Fibroblast of skin of abdomen (primary cell): ENCODE data around the gene CDK10.
"Not testable (repeated sequence)": the region's sequence is repeated elsewhere in the genome, so short reads cannot be mapped to it uniquely, and the experiment has no call there.

Experiments used
- DNase-seq: peaks from one replicate; pipeline ENCODE4 v3.0.0-alpha.2; 2013

The CDK10 gene

DNA sequence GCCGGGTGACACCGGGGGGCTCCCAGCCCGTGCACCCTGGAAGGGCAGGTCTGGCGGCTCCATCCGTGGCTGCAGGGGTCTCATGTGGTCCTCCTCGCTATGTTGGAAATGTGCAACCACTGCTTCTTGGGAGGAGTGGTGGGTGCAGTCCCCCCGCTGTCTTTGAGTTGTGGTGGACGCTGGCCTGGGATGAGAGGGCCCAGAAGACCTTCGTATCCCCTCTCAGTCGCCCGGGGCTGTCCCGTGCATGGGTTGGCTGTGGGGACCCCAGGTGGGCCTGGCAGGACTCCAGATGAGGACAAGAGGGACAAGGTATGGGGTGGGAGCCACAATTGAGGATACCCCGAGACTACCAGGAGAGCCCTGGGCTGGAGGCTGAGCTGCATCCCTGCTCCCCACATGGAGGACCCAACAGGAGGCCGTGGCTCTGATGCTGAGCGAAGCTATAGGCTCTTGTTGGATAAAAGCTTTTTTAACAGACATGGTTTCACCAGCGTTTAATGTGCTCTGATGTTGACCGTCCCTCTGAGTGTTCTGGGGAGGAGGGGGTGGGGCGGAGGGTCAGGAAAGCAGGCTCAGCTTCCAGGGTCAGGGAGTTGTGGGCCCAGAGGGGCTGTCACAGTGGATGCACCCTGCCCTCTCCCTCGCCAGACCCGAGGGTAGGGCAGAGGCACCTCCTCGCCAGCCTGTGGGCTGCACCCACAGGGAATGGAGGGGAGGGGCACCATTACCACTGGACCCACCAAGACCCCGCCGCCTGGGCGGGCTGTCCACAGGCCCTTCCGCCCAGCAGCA, 9.6 kb downstream of the CDK10 start:
- DNase-seq: no peak

DNA sequence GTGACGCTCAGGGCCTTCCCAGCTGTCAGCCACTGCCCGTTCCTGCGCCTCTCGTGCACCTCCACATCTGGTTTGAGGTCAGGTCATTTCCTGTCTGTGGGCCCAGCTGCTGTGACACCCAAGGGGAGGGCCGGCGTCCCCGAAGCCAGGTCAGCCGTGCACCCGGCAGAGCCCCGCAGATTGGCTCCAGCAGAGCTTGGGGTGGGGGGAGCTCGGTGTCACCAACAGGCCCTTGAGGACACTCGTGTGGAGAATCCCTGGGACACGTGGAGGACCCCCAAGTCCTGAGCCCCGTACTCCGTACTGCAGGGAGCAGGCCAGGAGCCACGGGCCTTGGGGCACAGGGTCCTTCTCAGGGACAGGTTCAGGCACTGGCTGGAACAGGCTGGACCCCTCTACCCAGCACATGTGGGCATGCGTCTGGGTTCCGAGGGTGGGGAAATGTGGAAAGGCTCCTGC, 10.2 kb downstream of the CDK10 start:
- DNase-seq: no peak

DNA sequence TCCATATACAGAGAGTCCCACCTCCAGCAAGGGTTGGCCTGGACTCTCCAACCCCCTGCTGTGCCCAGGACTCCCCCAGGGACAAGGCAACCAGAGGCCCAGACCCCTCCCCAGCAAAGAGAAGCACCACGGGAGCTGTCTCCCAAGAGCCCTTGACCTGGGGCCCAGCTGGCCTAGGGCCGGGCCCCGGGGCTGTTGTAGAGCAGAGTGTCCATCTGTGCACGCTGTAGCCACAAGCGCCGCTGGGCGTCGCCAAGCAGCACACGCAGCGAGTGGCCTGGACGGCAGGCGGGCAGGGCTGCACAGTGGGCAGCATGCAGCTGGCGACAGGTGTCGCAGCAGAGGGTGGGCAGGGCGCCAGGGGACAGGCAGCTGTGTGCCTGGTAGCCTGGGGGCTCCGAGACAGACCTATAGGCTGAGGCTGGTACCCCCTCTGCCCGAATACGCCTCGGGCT, 10.7 kb downstream of the CDK10 start:
- no peak for DNase-seq

DNA sequence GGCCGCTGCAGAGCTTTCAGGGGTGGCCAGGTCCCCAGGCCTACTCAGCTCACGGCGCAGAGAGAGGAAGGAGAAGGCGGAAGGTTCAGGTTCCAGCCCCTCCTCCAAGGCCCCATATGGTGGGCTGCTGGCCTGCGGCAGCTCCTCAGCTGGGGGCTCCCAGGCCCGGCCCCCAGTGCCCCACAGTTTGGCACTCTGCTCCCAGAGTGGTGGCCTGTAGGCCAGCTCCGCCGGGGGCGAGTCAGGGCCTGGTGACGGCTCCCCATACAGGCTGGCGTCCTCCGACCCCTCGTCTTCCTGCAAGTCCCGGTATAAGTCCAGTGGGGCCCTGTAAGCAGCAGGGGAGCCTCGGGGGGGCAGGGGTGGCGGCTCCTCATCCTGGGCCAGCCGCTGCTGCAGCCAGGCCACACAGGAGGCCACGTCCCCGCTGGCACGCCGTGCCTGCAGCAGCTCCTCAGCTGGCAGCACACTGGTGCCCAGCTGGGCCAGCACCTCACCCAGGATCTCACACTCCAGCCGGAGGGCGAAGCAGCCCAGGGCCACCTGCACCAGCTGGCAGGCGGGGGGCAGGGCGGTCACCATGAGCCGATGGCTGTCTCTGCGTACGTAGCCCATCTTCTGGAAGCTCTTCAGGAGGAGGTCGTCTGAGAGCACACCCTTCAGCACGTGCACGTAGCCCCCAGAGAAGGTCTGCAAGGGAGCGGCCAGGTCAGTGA, 11.3 kb downstream of the CDK10 start:
- DNase-seq: no peak

DNA sequence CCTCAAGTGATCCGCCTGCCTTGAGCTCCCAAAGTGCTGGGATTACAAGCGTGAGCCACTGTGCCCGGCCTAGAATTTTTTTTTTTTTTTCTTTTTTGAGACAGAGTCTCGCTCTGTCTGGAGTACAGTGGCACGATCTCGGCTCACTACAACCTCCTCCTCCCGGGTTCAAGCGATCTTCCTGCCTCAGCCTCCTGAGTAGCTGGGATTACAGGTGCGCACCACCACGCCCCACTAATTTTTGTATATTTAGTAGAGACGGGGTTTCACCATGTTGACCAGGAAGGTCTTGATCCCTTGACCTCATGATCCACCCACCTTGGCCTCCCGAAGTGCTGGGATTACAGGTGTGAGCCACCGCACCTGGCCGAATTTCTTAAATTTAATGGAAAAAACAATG, 12.2 kb downstream of the CDK10 start:
- DNase-seq: not testable (repeated sequence)

DNA sequence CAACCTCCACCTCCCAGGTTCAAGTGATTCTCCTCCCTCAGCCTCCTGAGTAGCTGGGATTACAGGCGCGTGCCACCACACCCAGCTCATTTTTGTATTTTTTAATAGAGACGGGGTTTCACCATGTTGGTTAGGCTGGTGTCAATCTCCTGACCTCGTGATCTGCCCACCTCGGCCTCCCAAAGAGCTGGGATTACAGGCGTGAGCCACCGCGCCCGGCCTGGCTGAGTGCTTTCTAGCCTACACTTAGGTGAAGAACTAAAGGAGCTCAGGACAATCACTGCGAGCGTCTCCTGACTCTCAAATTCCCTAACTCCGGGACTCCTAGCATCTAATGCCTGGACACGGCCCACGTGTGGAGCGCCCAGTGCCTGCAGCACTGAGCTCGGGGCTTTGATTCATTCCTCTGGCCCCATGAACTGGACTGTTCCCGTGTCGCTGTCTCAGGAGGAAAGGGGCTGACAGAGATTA, 13.2 kb downstream of the CDK10 start:
- DNase-seq: not testable (repeated sequence)

DNA sequence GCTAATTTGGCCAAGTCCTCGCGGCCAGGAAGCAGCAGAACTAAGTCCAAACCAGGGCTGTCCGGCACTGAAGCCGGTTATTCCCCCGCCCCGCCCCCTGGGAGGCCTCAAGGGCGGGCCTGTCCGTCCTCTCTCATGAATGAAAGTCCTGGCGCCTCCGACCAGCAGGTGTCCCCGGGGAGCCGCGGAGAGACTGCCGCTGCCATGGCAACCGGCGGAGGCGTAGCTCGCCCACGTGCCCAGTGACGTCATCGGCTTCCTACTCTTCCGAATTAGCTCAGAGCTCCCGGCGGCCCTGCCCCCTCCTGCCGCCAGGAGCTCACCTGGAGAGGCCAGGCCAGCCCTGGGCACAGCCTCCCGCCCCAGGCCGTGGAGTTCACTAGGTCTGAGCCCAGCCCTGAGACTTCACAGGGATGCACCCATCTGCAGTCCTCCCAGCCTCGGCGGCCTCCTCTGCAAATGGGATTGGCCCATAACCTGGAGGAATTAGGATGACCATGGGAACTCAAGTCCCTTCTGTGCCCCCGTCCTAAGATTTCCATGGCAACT, 13.7 kb downstream of the CDK10 start:
- peak; percentile 97 for DNase-seq

DNA sequence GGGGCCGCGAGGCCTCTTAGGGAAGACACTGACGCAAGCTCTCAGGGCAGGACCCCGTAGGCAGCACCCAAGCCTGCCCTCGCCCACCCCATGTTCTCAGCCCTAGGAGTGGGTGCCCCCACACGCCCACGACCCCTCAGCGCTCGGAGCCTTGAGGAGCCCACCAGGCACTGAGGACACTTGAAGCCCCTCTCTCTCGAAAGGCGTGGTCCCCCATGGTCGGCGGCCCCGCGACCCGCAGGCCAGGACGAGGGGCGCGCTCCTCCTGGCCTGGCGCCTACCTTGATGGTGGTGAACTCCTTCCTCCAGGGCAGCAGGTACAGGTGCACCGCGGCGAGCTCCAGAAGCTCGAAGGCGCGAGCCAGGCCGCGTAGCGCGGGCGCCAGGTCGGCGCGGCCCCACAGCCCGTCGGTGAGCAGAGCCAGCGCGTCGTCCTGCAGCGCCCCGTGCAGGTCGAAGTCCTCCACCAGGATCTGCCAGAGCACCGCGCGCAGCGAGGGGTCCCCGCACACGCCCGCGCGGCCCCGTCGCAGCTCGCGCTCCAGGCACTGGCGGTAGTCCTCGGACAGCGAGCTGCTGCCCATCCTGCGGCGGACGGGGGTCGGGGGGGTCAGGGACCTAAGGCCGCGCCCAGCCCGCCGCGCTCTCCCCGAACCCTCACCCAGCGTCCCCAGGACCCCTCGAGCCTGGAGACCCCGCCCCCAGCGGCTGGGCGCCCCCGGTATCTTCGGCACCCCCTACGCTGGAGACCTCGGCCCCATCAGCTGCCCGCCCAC, 14.3 kb downstream of the CDK10 start:
- DNase-seq: no peak

DNA sequence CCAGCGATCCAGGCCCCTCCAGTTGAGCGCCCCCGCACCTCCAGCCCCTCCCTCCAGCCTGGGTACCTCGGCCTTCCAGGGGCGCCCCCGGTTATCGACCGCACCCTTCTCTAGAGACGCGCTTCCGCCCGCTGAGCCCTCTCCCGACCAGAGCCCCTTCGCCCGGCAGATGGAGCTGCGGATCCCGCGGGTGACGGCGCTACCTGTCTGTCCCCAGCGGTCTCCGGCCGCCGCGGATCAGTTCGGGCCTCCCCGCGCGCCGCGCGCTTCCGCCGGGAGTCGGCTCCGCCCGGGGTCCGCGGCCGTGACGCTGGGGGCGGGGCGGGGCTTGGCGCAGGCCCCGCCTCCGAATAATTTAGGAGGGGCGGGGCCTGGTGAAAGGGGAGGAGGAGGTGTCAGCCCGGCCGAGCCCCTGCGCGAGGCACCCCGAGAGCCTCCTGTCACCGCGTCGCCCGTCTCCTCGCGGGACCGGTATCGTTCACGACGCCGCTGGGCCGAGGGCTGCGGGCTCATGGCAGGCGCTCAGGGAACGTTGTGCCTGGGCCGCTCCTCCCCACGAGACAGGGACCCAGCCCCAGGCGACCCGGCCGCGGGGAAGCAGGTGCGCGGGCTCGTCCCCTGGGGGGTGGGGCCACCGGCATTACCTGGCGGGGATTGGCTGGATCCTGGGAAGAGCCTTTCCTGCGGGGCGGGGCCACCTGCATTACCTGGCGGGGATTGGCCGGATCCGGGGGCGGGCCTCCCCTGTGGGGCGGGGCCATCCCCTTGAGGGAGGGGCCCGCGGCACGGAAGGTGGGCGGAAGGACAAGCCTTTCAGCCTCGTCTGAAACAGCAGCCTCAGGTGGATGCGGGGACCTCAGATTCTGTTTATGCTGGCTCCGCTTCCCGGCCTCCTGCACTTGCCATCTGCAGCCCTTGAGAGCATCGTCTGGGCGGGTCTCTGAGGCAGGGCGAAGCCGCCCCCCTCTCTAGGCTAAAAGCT, 15.2 kb downstream of the CDK10 start, which contains the start of gene SPATA2L:
Gene SPATA2L (minus strand): TSS at position 281 of the 982 bp plus-strand sequence. CDS start 473 bp downstream, outside the sequence.
- DNase-seq: peak; percentile 71

DNA sequence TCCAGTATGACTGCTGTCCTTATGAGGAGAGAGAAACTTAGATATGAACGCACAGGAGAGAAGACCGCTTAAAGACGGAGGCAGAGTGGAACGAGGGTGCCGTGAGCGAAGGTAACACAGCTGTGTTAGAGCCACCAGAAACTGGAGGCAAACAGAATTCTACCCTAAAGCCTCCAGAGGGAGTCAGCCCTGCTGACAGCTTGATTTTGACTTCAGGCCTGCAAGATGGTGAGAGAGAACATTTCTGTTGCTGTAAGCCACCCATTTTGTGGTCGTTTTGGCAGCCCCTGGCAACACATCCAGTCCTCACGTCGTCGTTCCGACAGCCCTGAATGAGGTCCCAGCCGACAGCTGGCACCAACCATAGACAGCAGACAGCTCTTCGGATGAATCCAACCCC, 17.8 kb downstream of the CDK10 start:
- no peak for DNase-seq

DNA sequence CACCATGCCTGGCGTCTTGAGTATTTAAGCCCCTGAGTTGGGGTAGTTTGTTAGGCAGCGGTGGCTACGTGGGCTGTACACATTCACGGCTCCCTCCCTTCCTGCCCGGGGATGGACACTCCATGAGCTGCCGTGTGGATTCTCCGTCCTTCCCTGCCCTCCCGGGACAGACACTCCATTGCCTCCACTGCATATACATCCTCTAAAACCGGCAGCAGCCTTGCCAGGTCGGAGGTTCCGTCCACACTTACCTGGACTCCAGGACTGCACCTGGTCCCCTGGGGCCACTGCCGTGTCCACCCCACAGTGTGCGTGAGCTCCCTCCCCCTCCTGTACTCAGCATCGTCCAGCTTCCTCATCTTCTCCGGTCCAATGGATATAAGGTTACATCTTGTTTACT, 18.5 kb downstream of the CDK10 start:
- no peak for DNase-seq

DNA sequence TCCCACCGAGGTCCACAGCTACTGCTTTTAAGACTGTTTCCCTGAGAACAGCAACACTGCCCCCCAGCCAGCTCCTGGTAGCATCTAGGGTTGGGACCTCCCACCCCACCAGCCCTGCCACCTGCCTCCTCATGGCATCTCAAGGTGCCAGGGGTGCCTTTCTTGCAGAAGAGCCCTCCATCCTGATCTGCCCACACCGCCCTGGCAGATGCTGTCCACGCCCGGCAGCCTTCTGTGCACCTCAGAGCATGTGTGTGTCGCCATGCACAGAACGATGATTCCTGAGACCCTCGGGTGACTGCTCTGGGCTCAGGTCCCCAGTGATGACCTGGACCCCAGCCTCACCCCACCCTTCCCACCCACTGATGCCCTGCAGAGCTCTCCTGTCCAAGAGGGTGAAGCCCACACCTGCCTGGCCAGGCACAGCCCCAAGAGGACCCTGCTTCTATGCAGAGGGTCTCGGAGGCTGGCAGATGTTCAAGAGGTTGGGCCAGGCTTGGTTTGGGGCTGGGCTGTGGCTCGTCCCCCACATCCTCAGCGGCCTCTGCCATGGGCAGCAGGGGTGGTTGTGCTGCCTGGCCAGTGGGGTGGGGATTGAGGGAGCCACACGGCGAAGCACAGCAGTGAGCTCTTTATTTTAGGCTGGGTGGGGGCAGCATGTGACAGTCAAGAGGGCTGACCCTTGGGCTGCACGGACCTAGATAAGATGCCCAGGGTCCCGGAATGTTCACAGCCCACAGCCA, 20.2 kb downstream of the CDK10 start:
- DNase-seq: no peak

DNA sequence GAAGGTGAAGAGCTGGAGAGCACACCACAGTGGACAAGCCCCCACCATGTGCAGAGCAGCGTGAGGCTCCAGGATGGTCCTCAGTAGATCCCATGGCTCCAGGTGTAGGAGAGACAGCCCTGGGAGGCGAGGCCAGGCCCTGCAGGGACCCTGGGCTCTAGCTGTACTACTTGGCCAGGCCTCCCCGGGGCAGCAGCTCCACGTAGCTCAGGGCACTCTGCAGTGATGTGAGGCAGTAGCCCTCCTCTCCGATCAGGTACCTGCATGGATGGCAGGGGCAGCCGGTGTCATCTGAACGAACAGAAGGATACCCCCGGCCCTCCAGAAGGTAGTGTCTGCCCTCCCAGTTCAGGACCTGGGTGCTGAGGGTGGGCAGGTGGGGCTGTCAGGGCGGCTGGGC, 21.2 kb downstream of the CDK10 start:
- no peak for DNase-seq

DNA sequence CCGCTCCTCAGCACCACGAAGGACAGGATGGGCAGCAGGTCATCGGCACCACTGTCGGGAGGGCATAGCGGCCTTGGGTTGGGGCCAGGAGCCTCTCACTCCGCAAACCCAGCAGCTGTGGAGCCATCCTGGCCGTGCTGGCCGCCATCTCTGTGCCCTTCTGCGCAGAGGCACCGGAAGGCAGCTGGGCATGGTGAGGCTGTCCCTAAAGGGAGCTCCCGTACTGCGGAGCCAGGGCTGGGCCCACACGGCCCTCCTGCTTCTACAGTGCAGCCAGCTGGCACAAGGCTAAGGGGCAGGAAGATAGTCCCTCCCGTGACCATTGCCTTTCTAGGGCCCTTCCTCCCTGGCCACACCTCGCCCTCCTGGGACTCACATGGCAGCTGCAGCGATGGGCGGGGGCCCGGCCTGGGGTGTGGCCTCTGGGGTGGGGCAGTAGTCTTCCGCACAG, 22.0 kb downstream of the CDK10 start:
- no peak for DNase-seq

DNA sequence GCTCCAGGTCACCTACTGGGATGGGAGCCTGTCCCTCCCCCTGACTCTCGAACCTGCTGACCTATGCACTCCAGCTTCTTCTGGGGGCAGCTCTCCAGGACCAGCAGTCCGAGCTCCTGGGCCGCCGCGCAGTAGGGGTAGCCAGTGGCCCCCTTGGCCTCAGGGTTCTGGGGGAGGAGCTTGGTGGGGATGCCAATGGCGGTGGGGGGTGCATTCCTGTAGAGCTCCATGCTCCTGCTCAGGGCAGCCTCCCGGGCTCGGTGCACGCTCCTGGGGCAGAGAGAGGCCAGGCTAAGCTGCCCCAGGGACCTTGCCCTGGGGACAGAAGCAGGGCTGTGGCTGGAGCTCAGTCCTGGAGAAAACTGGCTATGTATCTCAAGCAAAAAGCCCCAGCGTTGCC, 22.7 kb downstream of the CDK10 start:
- no peak for DNase-seq

DNA sequence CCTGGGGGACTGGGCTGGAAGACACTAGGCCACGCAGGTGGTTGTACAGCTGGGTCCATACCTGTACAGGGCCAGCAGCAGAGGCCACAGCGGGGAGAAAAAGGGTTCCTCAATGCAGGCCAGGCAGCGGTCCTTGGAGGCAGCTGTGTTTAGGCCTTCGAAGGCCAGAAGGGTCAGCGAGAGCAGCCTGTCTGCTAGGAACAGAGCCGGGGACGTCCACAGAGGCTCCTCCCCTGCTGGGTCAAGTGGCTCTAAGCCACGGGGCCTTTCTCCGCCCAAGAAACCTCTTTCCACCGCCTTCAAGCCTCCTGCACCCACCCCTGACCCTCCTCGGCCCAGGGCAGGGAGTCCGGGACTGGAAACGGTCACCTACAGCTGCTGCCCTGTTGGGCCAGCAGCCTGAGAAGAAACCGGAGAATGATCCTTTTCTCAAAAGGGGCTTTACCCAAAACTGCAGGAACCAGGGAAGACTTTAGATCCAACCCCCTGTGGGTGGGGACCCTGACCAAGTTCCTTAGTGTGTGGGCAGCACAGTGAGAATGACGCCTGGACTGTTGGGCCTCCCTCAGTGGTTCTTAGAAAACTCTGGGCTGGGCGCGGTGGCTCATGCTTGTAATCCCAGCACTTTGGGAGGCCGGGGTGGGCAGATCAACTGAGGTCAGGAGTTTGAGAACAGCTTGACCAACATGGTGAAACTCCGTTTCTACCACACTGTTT, 23.4 kb downstream of the CDK10 start:
- DNase-seq: no peak

DNA sequence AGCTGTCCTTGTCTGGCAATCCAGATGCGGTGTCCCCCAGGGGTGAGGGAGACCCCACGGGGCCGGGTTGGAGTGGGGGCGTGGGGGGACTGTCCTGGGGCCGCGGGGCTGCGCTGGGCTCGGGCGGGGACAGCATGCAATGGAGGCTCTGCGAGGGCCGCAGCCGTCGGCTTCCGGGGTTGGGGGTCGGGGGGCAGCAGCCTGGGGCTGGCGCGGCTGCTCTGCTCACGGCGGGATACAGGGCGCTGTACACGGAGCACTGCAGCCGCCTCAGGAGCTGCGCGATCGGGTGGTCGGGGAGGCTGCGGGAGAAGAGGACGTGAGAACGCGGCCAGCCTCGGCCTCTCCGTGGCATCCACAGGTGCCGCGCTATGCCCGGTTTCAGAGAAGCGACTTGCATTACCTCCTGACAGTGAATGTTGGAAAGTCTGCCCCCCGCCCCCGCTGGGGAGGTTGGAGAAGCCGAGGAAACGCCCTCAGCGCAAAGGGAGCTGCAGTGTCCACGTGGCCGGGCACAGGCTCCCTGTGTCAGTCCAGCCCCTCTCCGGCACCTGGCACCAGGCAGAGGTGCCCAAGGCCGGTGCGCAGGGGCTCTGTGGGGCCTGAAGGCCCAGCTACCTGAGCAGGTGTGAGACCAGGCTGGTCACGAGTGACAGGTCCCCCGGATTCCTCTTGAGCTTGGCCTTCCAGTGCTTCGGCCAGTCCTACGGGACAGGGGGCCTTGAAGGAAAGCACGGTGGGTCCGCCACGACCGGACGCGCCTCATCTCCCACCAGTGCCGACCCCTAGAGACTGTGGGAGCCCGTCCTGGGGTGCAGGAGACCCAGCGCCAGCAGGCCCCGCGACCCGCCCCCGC, 24.4 kb downstream of the CDK10 start:
- DNase-seq: no peak

DNA sequence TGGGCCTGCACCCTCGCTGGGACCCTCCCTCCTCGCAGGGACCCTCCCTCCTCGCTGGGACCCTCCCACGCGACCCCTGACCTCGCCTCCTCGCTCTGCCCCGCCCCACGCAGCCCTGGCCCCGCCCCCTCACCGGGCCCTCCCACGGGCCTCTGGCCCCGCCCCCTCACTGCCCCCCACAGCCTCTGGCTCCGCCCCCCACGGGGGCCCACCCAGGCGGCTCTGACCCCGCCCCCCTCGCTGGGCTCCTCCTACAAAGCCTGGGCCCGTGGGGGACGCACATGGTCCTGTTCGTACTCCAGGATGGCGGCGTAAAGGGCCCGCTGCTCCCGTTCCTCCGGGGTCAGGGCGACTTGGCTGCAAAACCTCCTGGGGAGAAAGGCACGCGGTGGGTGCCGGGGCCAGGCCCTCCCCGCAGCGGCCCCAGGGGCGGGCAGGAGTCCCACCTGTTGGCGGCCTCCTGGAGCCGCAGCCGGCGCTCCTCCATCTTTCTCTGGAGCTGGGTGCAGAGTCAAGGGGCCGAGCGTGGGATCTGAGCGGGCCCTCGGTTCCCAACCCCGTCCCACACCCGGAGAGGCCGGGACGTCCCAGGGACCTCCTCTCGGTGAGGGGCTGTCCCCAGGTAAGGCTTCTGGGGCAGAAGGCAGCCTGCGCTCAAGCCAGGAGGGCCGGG, 25.2 kb downstream of the CDK10 start:
- DNase-seq: peak; percentile 72
